Calu3 (cell line): ENCODE measurements around the gene RFESD. TPM values are rescaled to one million over a fixed set of nuclear protein-coding genes. Genes with fewer than 3 reads are reported as not detected.

Experiments
- BruUV-seq: library from RNA; stranded (reverse); fragments of 400-500 nt; replicated peaks from 2 replicates; lab custom pipeline; 2021; lab: Mats Ljungman, UMichigan
- CTCF ChIA-PET: fragments of 300-600 bp; sonication (Branson Sonifier 250); formaldehyde crosslinking; loops from one replicate; lab custom pipeline; 2022; ENCODE audit warnings: antibody characterized with exemption; lab: Charles Lee
- DNase-seq: peaks from one replicate; pipeline ENCODE4 v3.0.0; 2022
- H3K27ac Mint-ChIP-seq: one replicate; pipeline ENCODE4 v1.8.0; 2022; ENCODE audit warnings: mixed read lengths; ENCODE audit not compliant: unreplicated experiment
- H3K27me3 Mint-ChIP-seq: one replicate; pipeline ENCODE4 v1.8.0; 2022; ENCODE audit warnings: mixed read lengths; ENCODE audit not compliant: unreplicated experiment
- H3K36me3 Mint-ChIP-seq: one replicate; pipeline ENCODE4 v1.8.0; 2022; ENCODE audit warnings: mild to moderate bottlenecking, moderate library complexity, mixed read lengths; ENCODE audit not compliant: insufficient read depth, unreplicated experiment
- H3K4me1 Mint-ChIP-seq: one replicate; pipeline ENCODE4 v1.8.0; 2022; ENCODE audit warnings: mild to moderate bottlenecking, low read depth, mixed read lengths; ENCODE audit not compliant: unreplicated experiment
- H3K4me3 Mint-ChIP-seq: one replicate; pipeline ENCODE4 v1.8.0; 2022; ENCODE audit warnings: mild to moderate bottlenecking, low read depth, moderate library complexity, mixed read lengths; ENCODE audit not compliant: unreplicated experiment
- H3K9me3 Mint-ChIP-seq: one replicate; pipeline ENCODE4 v1.8.0; 2022; ENCODE audit warnings: low read depth, mixed read lengths; ENCODE audit not compliant: unreplicated experiment
- CTCF ChIP-seq: fragments of 200-600 bp; IDR thresholded peaks from one replicate; pipeline ENCODE4 v1.8.0; 2022; ENCODE audit warnings: antibody characterized with exemption; ENCODE audit not compliant: unreplicated experiment
- intact Hi-C: fragments of 100-400 bp; cut with micrococcal nuclease; formaldehyde crosslinking; loops from one replicate; pipeline ENCODE4 v1.10.0; 2022; ENCODE audit not compliant: unreplicated experiment
- total RNA-seq: library from RNA; stranded (reverse); gene quantifications from 2 replicates; pipeline ENCODE4 v1.2.3, GENCODE V29; 2022

The RFESD gene
- total RNA-seq, 1 experiment from 2014 or later, result 2.9 TPM

DNA sequence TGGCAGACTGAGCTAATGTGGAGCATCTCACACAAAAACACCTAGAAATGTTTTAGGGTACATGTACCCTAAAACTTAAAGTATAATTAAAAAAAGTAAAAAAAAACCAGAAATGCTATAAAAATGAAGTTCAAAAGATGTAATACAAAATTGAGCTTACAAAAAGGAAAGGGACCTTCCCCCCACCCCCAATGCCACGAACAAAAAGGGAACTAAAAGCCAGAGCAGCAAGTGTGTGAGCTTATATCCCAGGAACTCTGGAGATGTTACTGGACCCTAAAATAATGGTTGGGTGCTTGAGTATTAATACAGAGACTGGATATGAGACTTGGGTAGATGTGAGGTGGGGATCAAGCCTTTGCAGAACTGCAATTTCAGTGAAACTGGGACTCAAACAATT, 25.2 kb downstream of the RFESD start:
- intact Hi-C loops, result no loop called here
- DNase-seq, result no peak
- H3K4me1 Mint-ChIP-seq, result no peaks in the 10 kb centered on the region
- CTCF ChIA-PET, result interaction anchor here (0.6 to 0.9 kb wide), 2 partner anchors 40 to 51 kb away, joined by 3 to 4 read pairs; no protein-coding TSS in a partner anchor
- H3K27ac Mint-ChIP-seq, result no peak overlapping the region
- H3K9me3 Mint-ChIP-seq, result no peaks in the 10 kb centered on the region
- H3K36me3 Mint-ChIP-seq, result no peaks in the 10 kb centered on the region
- H3K4me3 Mint-ChIP-seq, result no peak overlapping the region
- H3K27me3 Mint-ChIP-seq, result no peaks in the 10 kb centered on the region
- BruUV-seq, result no TSS peak
- no peak for TF ChIP-seq CTCF

DNA sequence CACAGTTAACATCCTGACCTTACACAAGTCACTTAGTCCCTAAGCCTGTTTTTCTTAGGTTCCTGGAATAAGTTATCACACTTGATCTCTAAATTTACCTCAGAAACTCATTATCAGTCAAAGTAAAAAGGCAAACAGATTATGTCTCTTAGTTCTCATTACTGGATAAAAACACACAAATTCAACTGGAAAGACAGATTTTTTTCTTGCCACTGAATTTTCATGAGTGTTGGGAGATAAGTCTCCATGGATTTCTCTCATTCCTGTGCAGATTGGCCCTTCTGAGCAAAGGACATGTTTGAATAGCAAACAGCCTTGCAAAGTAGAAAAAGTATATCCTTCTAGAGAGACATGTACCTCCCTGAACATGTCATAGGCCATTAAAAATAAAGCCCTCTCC, 26.1 kb downstream of the RFESD start:
- Mint-ChIP-seq H3K27me3 (no peaks in the 10 kb centered on the region), H3K4me3 (no peak overlapping the region), H3K4me1 (no peaks in the 10 kb centered on the region), H3K36me3 (no peaks in the 10 kb centered on the region), H3K9me3 (no peaks in the 10 kb centered on the region), H3K27ac (no peak overlapping the region)
- intact Hi-C loops, result no loop called here
- no TSS peak for BruUV-seq
- no peak for TF ChIP-seq CTCF
- no peak for DNase-seq
- CTCF ChIA-PET, result no interaction called here

- TF ChIP-seq CTCF, result no peak
- intact Hi-C loops, result no loop called here
- no peaks in the 10 kb centered on the region for H3K9me3 Mint-ChIP-seq
- CTCF ChIA-PET, result interaction anchor here (1.3 kb wide), 1 partner anchor 12 kb away, joined by 3 read pairs; no protein-coding TSS in a partner anchor
- H3K4me3 Mint-ChIP-seq, result no peak overlapping the region
- H3K27me3 Mint-ChIP-seq, result no peaks in the 10 kb centered on the region
- no peak for DNase-seq
- no peak overlapping the region for H3K27ac Mint-ChIP-seq
- H3K4me1 Mint-ChIP-seq, result no peaks in the 10 kb centered on the region
- H3K36me3 Mint-ChIP-seq, result no peaks in the 10 kb centered on the region
- BruUV-seq, result no TSS peak
Measured at GRCh38 chr5:95673081-95673480, 26.5 kb downstream of the RFESD start.

- intact Hi-C loops, result no loop called here
Measured at GRCh38 chr5:95682891-95683290, 36.3 kb downstream of the RFESD start, which contains the start of gene SPATA9. Gene SPATA9, minus strand, starts transcription at chr5:95682991. Its CDS starts 137 bp downstream, at chr5:95682854.

More at GRCh38 chr5:95682891-95683290, 36.3 kb downstream of the RFESD start, which contains the start of gene SPATA9:
- TF ChIP-seq CTCF, result no peak
- BruUV-seq, result no TSS peak
- H3K36me3 Mint-ChIP-seq, result no peaks in the 10 kb centered on the region
- peaks cover 12% of the 10 kb centered on the region for H3K27me3 Mint-ChIP-seq
- no peak for DNase-seq
- H3K4me3 Mint-ChIP-seq, result no peak within 1 kb of the TSS
- no peaks in the 10 kb centered on the region for H3K9me3 Mint-ChIP-seq
- CTCF ChIA-PET, result no interaction called here
- H3K27ac Mint-ChIP-seq, result no peak within 1 kb of the TSS
- no peaks in the 10 kb centered on the region for H3K4me1 Mint-ChIP-seq
